Spinal cord (tissue), 10 donors: ENCODE data around the gene KRTAP4-6. TPM values are rescaled to one million over a fixed set of nuclear protein-coding genes. Genes with fewer than 3 reads are reported as not detected.
A peak's percentile ranks its signal among the peaks of the same experiment; 100 is the strongest.
"Not testable (repeated sequence)": the region's sequence is repeated elsewhere in the genome, so short reads cannot be mapped to it uniquely, and the experiment has no call there.

Experiments used
- DNase-seq, 6 donors: peaks; one replicate each; pipeline versions ENCODE4 v3.0.0 to v3.0.0-alpha.2; 2013 to 2015; ENCODE audit warnings: low spot score in 6 of 6, low read depth in 4 of 6
- H3K27ac ChIP-seq: one replicate; pipeline ENCODE4 v1.5.1; 2013; ENCODE audit warnings: low read depth, low read length, control low read depth
- H3K27me3 ChIP-seq: one replicate; pipeline ENCODE4 v1.6.1; 2013; ENCODE audit warnings: low read length; ENCODE audit not compliant: control insufficient read depth, insufficient read depth
- H3K36me3 ChIP-seq: one replicate; pipeline ENCODE4 v1.6.1; 2013; ENCODE audit warnings: low read length; ENCODE audit not compliant: control insufficient read depth, insufficient read depth
- H3K4me1 ChIP-seq: one replicate; pipeline ENCODE4 v1.6.1; 2013; ENCODE audit warnings: low read length; ENCODE audit not compliant: control insufficient read depth, insufficient read depth
- H3K4me3 ChIP-seq: one replicate; pipeline ENCODE4 v1.5.1; 2013; ENCODE audit warnings: low read depth, low read length, control low read depth
- H3K9me3 ChIP-seq: one replicate; pipeline ENCODE4 v1.6.1; 2013; ENCODE audit warnings: low read length; ENCODE audit not compliant: control insufficient read depth, insufficient read depth
- WGBS: methylation state at CpG from one replicate; pipeline ENCODE4 v1.1.5; 2013; ENCODE audit warnings: missing lambda C conversion rate; ENCODE audit not compliant: insufficient coverage; 5-methylcytosine and 5-hydroxymethylcytosine counted together
- polyA plus RNA-seq, 2 donors: library from polyadenylated mRNA; unstranded; fragments of 120-200 nt; gene quantifications; one replicate each; pipeline ENCODE4 v1.2.1, GENCODE V29; 2013; ENCODE audit not compliant: insufficient read length in 2 of 2
- total RNA-seq, 2 donors: library from RNA; depleted of rRNA in 1 of 2; stranded (reverse); fragments of 120-200 nt in 1 of 2; fragments of >200 nt in 1 of 2; gene quantifications; one replicate each; pipeline versions ENCODE4 v1.2.3 to v1.2.4, GENCODE V29; 2013 to 2014
- donor health status: healthy.

The KRTAP4-6 gene
- total and polyA plus RNA-seq, 4 donors, result not detected

GRCh38 chr17:41148971-41149651 is 8.8 kb upstream of the KRTAP4-6 start:
- DNase-seq, result peak in 1 of 6 donors; percentile 38
- not testable (repeated sequence) for H3K4me1 ChIP-seq, H3K27ac ChIP-seq, H3K36me3 ChIP-seq, H3K9me3 ChIP-seq, H3K4me3 ChIP-seq, H3K27me3 ChIP-seq
- 66% methylated on average over 9 of the region's 10 CpGs for WGBS

- DNase-seq, result no peak
- WGBS, result 89% methylated on average over 1 of the region's 2 CpGs
Observed at GRCh38 chr17:41147531-41148204, 7.3 kb upstream of the KRTAP4-6 start.

GRCh38 chr17:41145261-41145660 is 4.9 kb upstream of the KRTAP4-6 start:
- H3K4me1 ChIP-seq, result no peaks in the 10 kb centered on the region
- no peak overlapping the region for H3K4me3 ChIP-seq
- no peaks in the 10 kb centered on the region for H3K36me3 ChIP-seq
- no peaks in the 10 kb centered on the region for H3K27me3 ChIP-seq
- WGBS, result no CpG with 5 or more reads among the region's 2 CpGs
- no peak overlapping the region for H3K27ac ChIP-seq
- no peak for DNase-seq
- peaks cover 3% of the 10 kb centered on the region for H3K9me3 ChIP-seq

More at GRCh38 chr17:41147531-41148204, 7.3 kb upstream of the KRTAP4-6 start:
- H3K27ac ChIP-seq, result no peak overlapping the region
- H3K9me3 ChIP-seq, result no peaks in the 10 kb centered on the region
- no peak overlapping the region for H3K4me3 ChIP-seq
- no peaks in the 10 kb centered on the region for H3K4me1 ChIP-seq
- H3K36me3 ChIP-seq, result no peaks in the 10 kb centered on the region
- no peaks in the 10 kb centered on the region for H3K27me3 ChIP-seq

GRCh38 chr17:41144846-41145245 is 4.5 kb upstream of the KRTAP4-6 start:
- H3K9me3 ChIP-seq, result peaks cover 3% of the 10 kb centered on the region
- no peak overlapping the region for H3K27ac ChIP-seq
- WGBS, result no CpG with 5 or more reads among the region's 1 CpG
- no peaks in the 10 kb centered on the region for H3K4me1 ChIP-seq
- no peak overlapping the region for H3K4me3 ChIP-seq
- no peak for DNase-seq
- H3K27me3 ChIP-seq, result no peaks in the 10 kb centered on the region
- H3K36me3 ChIP-seq, result no peaks in the 10 kb centered on the region

GRCh38 chr17:41141361-41141760 is 1.0 kb upstream of the KRTAP4-6 start:
- Histone ChIP-seq H3K4me3 (no peak overlapping the region), H3K4me1 (no peaks in the 10 kb centered on the region), H3K27me3 (no peaks in the 10 kb centered on the region), H3K9me3 (peaks cover 3% of the 10 kb centered on the region), H3K27ac (no peak overlapping the region), H3K36me3 (no peaks in the 10 kb centered on the region)
- no peak for DNase-seq

GRCh38 chr17:41139865-41140264 is 479 bp downstream of the KRTAP4-6 start:
- not testable (repeated sequence) for DNase-seq, H3K36me3 ChIP-seq, H3K27me3 ChIP-seq, H3K4me3 ChIP-seq, H3K9me3 ChIP-seq, H3K27ac ChIP-seq, H3K4me1 ChIP-seq
- 96% methylated on average over 12 of the region's 12 CpGs for whole genome bisulfite sequencing

GRCh38 chr17:41133880-41134735 is 6.2 kb downstream of the KRTAP4-6 start:
- Histone ChIP-seq H3K27ac (no peak overlapping the region), H3K36me3 (no peaks in the 10 kb centered on the region), H3K9me3 (no peaks in the 10 kb centered on the region), H3K4me3 (no peak overlapping the region), H3K4me1 (no peaks in the 10 kb centered on the region), H3K27me3 (no peaks in the 10 kb centered on the region)
- WGBS, result no CpG with 5 or more reads among the region's 2 CpGs
- DNase-seq, result no peak

GRCh38 chr17:41131979-41132378 is 8.4 kb downstream of the KRTAP4-6 start:
- no peaks in the 10 kb centered on the region for H3K27me3 ChIP-seq
- H3K4me1 ChIP-seq, result no peaks in the 10 kb centered on the region
- no peaks in the 10 kb centered on the region for H3K36me3 ChIP-seq
- no peak overlapping the region for H3K27ac ChIP-seq
- WGBS, result 93% methylated on average over 2 of the region's 3 CpGs
- DNase-seq, result no peak
- no peak overlapping the region for H3K4me3 ChIP-seq
- no peaks in the 10 kb centered on the region for H3K9me3 ChIP-seq

- no peak overlapping the region for H3K27ac ChIP-seq
- H3K4me3 ChIP-seq, result no peak overlapping the region
- H3K9me3 ChIP-seq, result no peaks in the 10 kb centered on the region
- WGBS, result no CpG with 5 or more reads among the region's 1 CpG
- no peaks in the 10 kb centered on the region for H3K27me3 ChIP-seq
- H3K36me3 ChIP-seq, result no peaks in the 10 kb centered on the region
- no peaks in the 10 kb centered on the region for H3K4me1 ChIP-seq
- no peak for DNase-seq
Observed at GRCh38 chr17:41127371-41127770, 13.0 kb downstream of the KRTAP4-6 start.
